COR-L47 (cell line): ENCODE results near the gene SF3B3.

Experiments used
- DNase-seq: peaks from one replicate; lab custom pipeline; 2025; lab: John Stamatoyannopoulos, UW

SF3B3 gene

DNA sequence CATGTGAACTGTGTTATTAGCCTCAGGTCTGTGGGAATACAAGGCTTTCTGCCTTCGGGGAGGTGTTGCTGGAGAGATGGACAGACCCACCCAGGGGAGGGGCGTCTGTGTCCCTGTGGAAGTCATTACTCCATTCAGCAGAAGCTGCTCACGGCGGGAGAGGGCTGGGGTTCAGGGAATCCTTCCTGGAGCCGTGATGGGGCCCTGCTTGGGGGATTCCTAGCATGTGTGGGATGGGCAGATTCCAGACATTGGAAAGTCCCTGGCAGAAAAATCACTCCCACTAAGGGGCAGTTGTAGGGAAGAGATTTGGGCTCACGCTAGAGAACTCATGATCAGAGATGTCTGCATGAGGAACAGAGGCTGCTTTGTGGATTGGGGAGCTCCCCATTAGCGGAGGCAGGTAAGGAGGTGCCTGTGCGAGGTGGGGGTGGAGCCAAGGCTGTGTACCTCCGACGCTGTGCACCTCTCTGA is 66.4 kb downstream of the SF3B3 start:
- DNase-seq: no peak

GRCh38 chr16:70590722-70591415 is 67.3 kb downstream of the SF3B3 start:
- DNase-seq: no peak

- no peak for DNase-seq
Measured at GRCh38 chr16:70591615-70592014, 68.0 kb downstream of the SF3B3 start.

DNA sequence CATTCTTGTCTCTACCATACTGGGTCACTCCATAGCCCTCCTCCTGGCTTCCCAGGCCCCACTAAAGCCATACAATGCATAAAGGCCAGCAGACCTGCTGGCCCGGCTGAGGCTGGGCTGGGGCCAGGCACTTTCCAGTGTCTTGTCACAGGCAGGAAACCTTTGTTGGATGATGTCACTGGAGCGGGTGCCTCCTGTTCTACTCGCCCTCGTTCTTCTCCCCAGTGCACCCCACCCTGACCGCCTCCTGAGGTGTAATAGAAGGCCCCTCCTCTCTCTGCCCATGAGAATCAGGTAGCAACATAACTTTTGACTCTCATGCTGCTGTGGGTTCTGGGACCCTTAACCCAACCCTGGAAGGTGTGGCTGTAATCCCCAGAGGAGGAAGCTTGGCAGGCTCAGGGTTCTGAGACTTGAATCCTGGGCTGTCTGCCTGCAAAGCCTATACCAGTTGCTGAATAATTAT is 68.5 kb downstream of the SF3B3 start:
- no peak for DNase-seq

GRCh38 chr16:70593544-70593943 is 69.9 kb downstream of the SF3B3 start:
- no peak for DNase-seq

DNA sequence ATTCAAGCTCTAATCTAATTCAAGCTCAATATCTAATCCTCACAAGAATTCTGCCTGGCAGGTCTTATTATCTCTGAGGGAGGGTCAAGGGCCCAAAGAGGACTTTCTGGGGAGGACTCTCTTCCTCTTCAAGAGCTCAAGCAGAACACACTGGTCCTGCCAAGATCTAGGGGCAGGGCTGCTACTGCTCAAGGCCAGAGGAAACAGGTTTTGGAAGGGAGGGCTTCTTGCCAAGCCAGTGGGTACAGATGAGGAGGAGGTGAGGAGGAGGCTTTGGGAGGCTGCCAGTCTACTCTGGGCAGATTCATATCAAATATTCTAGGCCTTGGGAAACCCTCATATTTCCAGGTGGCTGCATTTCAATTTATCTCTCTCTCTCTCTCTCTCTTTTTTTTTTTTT is 71.0 kb downstream of the SF3B3 start:
- no peak for DNase-seq

DNA sequence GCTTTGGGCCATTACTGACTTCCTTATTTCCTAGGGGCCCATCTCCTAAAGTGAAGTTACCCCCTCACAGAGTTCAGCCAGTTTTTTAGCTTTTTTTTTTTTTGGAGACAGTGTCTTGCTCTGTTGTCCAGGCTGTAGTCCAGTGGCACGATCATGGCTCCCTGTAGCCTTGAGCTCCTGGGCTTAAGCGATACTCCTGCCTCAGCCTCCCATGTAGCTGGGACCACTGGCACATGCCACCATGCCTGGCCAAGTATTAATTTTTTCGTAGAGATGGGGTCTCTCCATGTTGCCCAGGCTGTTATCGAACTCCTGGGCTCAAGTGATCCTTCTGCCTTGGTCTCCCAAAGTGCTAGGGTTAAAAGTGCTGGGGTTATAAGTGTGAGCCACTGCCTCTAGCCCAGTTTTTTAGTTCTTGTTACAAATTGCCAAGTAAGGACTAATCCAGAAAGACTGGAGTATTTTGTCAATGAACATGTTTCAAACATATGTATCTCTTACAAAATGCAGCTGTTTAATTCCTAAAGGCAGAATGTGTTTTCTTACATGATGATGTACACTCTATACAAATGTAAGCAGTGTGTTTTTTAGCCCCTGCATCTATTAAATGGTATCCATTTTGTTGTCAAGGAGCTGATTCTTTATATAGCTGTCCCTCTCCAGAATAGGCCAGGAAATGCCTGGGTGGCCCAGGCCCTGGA is 73.7 kb downstream of the SF3B3 start:
- DNase-seq: no peak

DNA sequence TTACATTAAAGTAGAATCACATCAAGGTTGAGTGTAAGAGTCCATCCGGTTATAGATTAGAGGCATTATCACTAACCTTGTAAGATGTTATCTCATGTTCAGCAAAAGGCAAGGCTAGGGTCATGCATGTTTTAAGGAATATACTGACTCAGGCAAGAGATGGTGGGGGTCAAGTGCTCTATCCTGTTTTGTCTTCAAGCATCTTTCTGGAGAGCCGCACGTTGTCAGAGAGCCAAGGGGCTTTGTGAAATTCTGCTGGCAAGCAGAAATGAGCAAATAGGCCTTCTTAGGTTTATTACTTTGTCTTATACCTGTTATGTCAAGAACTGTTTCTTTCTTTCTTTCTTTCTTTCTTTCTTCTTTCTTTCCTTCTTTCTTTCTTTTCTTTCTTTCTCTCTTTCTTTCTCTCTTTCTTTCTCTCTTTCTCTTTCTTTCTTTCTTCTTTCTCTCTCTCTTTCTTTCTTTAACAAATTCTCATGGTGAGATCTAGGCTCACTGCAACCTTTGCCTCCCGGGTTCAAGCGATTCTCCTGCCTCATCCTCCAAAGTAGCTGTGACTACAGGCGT is 75.4 kb downstream of the SF3B3 start:
- DNase-seq: no peak

GRCh38 chr16:70600730-70601129 is 77.1 kb downstream of the SF3B3 start:
- no peak for DNase-seq

GRCh38 chr16:70601576-70602575 is 78.3 kb downstream of the SF3B3 start:
- DNase-seq: no peak

- no peak for DNase-seq
Measured at GRCh38 chr16:70602831-70603230, 79.2 kb downstream of the SF3B3 start.

DNA sequence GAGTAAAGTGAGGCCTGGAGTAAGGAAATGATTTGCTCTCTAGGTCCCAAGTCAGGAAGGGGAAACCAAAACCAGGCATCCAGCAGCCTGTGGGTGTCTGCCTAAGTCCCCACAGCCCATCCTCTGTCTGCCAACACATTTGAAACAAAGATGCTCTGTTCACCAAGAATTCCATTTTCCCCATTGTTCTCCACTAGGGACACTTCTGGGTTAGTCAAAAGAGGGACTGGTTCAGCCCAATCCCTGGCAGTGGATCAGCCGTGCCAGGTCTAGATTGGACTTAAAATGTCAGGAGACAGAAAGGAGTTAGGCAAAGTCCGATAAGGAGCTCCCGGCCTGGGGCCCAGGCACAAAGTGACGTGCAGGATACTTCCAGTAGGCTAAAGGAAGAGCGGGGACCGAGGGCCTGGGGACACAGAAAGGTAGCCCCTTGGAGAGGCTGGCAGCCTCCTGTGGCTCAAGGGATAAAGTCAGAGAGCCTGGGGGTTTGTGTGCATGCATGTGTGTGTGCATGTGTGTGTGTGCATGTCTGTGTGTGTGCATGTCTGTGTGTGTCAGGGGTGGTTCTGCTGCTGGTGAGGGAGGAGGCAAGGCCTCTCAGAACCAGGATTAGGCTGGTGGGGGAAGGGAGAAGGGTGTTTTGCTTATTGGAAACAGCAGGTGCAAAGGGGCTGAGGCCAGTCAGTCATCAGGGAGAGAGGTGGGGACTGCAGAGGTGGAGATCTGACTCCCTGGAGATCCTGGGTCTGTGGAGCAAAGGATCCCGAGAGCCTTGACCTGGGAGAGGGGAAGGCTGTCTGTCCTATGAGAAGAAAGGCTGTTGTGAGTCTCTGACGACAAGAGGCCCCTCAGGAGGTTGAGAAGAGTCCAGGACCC is 81.0 kb downstream of the SF3B3 start:
- DNase-seq: no peak

DNA sequence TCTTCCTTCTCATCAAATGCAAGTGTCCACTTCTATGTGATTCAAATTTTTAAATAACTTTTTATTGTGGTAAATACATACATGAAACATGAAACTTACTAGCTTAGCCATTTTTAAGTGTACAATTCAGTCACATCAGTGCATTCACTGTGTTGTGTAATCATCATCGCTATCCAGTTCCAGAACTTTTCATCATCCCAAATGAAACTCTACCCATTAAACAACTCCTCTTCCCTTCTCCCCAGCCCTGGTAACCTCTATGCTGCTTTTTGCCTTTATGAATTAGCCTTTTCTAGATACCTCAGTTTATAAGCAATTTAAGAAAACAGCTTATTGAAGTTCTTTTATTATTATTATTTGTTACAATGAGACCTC is 81.7 kb downstream of the SF3B3 start:
- no peak for DNase-seq

DNA sequence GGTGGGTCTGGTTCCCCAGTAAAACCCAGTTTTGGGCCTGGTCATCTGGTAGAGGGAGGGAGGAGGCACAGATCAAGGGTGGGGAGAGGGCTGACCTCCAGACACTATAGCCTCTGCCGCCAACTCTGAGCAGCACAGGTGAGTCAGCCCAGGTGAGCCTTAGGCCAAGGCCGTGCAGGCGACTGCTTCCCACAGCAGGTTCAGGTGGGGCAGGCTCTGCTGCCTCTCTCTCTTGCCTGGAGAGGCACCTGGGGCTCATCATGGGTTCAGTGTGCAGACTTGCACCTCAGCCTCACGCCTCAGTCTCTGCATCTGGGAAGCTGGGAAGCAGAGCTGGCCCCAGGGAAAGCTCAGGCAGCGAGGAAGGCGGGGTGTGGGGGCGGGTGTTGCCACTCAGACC is 84.9 kb downstream of the SF3B3 start:
- DNase-seq: no peak

DNA sequence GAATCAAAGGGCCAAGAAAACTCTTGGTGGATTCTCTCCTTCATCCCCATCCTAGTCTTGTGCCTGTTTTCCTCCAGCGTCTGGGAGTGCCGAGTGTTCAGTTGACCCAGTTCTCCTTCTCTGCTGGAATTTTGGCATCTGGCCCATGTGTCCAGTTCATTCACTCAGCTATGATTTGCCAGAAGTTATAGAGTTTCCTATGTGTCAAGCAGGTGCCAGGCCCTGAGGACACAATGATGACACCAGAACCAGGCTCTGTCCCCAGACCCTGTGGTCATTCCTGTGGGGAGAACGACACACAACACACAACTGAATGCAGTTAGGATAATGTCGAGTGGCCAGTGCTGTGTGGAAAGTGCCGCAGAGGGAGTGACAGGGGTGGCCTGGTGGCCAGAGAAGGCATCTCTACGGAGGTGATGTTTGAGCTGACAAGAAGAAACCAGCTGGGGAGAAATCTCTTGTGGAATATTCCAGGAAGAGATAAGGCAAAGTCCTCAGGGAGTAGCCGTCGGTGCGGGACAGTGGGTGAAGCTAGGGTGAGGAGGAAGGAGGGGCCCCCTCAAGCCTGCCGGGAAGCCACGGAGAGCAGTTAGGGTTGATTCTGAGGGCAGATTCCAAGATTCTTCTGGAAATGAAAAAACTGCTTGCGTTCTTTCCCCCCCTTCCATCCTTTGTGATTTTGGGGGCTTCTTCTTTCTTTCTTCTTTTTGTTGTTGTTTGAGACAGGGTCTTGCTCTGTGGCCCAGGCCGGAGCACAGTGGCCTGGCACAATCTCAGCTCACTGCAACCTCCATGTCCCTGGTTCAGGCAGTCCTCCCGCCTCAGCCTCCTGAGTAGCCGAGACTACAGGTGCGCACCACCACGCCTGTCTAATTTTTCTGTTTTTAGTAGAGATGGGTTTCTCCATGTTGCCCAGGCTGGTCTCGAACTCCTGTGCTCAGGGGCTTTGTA is 86.9 kb downstream of the SF3B3 start:
- DNase-seq: no peak

- DNase-seq: no peak
Measured at GRCh38 chr16:70611224-70611598, 87.6 kb downstream of the SF3B3 start.

GRCh38 chr16:70611785-70612303 is 88.2 kb downstream of the SF3B3 start:
- no peak for DNase-seq

GRCh38 chr16:70612931-70613330 is 89.3 kb downstream of the SF3B3 start:
- no peak for DNase-seq

- no peak for DNase-seq
Measured at GRCh38 chr16:70614208-70614951, 90.8 kb downstream of the SF3B3 start.
